Right lung (tissue), 5 donors: ENCODE results near the gene GDF7. TPM values are rescaled to one million over a fixed set of nuclear protein-coding genes. Genes with fewer than 3 reads are reported as not detected.

Experiments
- DNase-seq, 2 donors: peaks; one replicate each; pipeline ENCODE4 v3.0.0-alpha.2; 2013
- polyA plus RNA-seq, 5 donors: library from polyadenylated mRNA; unstranded; fragments of 120-200 nt; gene quantifications; one replicate each; pipeline versions ENCODE4 v1.2.1 to v1.2.3, GENCODE V29; 2013; ENCODE audit warnings: inconsistent platforms in 1 of 5, low replicate concordance in 1 of 5; ENCODE audit not compliant: insufficient read length in 5 of 5, insufficient read depth in 1 of 5

The GDF7 gene
- polyA plus RNA-seq, 5 donors, result 0.16 to 0.40 (median 0.36) TPM

DNA sequence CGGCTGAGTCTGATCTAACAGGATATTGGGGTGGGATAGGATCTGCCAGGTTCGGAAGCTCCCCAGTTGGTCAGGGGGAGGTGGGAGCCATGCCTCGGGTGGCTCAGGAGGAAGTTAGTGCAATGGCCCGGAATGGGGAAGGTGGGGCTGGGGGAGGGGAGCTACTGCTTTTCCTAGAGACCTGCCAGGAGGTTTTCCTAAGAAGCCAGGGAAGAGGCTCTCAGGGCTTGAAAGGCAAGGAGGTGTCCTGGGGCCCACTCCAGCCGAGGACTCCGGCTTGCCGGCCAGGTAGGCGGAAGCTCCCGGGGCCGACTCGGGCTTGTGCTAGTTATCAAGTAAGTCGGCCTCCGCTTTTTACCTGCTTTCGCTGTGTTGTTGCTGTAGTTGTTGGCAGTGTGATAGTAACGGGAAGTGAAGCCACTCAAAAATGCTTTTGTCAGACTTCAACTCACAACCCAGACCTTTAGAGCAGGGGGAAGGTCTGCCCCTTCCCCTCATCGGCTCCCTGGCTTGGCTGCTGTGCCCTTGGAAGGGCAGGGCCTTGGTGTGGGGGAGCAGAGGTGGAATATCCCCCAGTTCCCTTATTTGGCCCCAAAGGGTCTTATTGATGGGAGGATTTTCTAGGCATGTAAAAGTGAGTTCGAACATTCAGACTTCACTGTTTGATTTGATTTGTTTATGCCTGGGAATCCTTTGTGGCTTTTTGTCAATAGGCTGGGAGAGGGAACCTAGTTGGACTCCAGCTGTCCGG lies 5.4 kb downstream of the GDF7 start:
- DNase-seq, result no peak

DNA sequence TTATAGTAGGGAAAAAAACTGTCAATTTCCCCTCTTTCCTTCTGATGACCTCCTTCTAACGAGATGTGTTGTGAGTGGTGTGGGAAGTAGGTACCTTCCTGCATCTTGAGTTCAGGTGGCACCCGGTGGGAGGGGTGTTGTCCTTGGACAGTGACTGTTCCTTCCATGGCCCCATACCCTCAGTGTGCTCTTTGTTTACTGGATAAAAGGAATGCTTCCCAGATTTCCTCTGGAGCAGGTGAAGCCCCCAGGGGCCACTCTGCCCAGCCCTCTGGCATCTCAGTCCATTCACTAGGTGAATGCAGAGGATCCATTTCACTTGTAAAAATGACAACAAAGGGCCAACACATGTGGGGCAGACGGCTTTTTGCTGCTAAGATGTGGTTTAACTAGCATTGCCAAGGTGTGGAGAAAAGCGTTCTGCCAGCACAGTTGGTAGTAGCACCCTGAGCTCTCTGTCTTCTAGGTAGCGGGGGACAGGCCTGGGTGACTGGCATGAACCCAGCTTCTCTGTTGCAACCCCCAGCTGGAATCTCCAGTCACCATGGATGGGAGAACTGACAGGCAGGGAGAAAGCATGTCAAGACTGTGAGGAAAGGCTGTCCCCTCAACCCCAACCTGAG lies 6.9 kb downstream of the GDF7 start:
- no peak for DNase-seq

DNA sequence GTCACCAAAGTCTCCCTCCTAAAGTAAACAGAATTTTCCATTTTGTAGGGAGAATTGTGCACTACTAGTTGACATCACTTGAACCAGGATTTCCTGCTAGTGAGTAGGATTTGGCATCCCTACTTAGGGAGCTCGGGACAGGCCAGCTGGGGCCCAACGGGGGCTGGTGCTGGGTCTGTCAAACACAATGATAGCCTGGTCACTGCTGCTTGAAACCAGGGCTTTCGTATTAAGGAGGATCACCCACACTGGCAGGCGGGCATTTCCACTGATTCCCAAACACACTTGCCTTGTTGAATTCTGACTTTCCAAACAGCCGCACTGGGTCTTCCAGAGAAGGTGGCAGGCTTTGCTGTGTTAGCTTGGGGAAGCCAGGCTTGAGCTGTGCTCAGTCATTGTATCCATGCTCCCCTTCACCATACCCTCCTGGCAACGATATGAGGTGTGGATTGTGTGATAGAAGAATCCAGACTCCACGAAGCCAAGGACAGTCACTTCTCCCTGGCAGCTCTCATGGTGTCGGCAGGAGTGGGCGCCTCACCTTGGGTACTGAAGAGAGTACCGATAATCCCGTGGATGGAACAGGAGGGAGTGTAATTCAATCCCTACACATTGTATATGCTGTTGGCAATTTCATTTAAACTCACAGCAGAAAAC lies 7.5 kb downstream of the GDF7 start:
- DNase-seq, result no peak

DNA sequence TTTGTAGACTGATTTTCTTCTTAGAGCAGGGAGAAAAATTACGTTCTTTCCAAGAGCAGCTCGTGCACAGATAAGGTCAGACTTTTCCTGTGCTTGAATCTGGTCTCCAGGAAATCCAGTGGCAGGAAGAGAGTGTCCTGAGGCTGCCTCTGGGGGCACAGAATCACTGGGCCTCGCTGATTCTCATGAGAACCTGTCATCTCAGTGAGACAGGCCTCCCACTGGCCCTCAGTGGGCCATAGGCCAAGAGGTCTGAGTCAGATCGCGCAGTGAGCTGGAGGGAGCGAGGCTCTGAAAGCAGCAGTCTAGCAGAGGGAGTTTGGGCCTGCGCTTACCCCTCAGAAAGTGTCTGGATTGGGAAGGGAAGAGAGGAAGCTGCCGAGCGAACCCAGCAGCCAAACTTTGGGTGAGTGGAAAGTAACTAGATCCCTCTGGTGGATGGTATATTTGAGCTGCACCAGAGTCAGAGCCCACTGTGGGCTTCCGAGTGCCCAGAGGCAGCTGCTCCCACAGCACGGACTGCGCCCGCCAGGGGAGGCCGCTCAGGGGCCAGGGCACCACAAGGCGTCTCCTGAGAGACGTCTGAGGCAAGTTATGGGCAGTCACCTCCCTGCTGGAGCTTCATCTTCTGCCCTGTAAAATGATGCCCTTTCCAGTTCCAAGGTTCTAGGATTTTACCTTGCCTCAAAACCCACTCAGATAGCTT lies 8.2 kb downstream of the GDF7 start:
- DNase-seq, result no peak

DNA sequence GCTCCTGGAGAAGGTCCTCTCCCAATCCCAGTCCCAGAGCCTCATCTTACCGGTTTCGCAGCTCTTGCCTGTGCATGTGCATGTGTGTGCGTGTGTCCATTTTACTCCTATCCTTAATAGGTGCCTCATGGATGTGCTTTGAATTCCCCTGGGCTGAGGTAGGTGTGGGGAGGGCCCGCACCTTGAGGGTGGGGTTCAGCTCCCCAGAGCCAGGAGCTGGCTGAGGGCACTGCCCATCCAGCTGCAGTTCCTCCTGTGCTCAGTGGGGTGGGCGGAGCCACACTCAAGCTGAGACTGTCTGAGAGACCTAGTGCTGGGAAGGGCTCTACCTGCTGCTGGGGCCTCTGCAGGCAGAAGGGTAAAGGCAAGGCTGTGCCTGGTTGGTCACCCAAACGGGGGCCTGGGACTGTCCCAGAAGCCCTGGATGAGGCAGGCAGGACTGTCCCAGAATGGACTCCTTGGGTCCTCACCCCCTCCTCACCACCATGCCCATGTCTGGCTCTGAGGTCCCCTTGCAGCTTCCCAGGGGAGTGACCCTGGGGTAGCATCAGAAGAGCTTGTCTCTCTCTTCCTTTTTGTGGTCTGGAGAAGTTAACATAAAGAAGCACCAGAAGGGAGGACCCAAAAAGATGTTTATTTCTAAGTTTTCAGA lies 8.9 kb downstream of the GDF7 start:
- DNase-seq, result no peak

DNA sequence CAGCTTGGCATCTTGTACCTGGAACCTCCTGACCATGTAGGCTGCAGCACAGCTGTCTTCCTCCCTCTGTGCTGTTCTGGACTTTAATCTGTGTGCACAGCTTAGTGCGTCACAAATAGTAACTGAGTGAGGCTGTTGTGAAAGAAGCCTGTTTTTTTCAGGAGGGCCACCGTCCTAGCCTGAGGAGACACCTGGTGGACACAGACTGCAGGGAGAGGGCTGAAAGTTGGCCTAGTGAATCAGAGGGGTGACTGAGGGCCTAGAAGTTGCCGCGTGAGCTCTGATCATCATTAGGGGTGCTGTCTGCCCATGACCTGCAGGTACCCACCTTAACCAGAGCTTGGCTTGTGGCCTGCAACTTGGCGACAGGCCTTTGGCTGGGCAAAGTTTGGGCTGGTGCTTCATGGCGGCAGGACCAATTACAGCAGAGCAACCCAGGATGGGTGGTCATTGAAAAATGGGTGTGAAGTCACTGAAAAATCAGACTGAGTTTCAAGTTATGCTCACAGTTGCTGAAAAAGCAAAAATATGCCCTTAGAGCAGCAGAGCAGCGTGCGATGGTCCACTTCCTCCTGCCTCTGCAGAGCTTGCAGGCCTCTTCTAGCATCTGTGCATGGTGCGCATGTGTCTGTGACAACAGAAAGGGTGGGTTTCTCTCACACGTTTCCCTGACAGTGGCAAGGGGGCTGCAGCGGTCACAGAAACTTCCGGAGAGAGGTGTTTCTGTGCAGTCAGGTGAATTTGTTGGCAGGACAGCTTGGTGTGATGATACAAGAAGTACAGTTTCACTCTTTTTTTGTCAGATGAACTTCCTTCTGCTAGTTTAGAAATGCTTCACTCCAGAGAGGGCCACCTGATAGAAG lies 9.6 kb downstream of the GDF7 start:
- DNase-seq, result no peak

DNA sequence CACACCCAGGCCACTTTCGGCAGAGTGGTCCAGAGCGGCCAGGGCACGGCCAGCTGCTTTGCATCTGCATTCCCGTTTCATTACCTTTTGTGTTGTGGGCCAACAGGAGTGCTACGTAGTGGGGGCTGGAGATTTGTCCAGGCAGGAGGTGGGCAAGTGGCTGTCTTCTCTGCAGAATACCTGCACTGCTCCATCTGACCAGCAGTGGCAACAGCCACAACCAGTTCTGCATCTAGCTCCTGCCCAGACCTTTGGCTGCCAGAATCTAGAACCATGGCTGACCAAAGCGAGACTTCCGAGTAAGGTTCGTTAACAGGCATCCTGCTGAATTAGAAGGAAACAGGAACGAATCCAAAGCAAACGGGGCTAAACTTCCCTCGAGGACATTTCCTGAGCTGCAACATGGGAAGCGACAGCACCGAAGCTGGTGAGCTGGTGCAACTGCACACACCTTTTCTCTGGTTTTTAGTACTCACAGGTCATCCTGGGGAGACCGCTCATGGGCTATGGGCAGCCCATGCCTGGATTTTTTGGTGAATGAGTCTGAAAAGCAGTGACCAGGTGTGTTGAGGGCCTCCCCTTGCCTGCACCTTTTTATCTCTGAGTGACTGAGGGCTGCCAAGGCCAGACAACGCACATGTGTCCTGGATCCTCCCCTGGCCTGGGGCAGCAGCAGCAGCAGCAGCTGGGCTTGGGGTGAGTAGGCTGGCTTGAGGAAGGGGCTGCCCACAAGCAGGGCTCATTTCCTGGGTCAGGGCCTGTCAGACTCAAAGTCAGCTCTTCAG lies 10.5 kb downstream of the GDF7 start:
- no peak for DNase-seq

DNA sequence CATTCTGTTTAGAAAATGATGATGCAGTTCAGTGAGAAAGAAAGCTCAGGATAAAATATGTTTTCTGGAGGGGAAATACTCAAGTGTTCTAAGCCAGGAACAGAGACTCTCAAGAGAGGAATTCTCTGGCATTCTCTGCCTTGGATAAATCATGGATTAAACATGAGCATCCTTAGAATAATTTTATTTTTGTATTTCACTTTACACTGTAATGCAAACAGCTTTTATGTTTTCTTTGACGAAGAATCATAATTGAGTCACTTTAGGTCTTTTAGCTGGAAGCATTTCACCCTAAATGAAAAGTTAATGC lies 11.1 kb downstream of the GDF7 start:
- DNase-seq, result no peak

DNA sequence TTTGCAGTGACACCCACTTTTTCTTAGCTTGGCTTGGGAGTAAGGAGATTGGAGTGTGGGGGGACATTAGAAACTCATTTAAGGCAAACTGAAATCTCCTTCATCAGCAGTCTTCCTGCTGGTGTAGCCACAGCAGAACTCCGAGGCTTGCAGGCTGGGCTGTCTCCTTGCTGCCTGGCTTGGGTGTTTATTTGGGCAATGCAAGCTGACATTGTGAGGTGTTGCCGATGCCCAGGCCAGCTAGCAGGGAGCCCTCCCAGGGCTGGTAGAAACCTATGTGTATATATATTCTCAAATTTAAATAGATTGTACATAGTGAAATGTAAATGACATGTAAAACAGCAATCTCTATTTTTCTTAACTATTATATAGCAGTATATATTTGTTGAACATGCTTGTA lies 11.8 kb downstream of the GDF7 start:
- no peak for DNase-seq

DNA sequence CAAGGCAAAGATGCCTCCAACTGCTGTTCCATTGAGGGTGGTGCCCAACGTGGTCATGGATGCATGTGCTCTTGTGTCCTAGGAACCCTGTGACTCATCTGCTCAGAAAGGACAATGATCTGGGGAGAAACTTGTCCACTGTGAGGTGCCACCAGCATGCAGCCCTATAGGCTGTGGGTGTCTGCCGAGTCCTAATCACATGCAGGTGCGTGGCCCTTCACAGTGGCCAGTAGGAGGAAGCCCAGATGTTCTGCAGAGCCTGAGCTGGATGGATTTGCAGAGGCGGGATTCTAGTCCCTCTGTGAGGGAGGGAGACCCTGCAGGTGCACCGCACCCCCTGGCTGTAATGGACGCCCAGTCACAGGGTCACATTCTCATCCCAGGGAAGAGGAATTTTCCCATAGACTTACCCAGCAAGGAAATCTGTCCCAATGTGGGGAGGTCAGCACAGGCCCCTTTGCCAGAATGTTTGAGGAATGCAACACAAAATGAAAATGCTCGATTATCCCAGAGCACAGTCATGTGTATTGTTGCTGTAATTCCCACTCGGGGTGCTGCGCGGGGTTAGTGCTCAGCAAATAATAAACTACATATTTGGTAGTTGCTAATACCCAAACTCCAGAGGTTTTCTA lies 13.9 kb downstream of the GDF7 start:
- no peak for DNase-seq

DNA sequence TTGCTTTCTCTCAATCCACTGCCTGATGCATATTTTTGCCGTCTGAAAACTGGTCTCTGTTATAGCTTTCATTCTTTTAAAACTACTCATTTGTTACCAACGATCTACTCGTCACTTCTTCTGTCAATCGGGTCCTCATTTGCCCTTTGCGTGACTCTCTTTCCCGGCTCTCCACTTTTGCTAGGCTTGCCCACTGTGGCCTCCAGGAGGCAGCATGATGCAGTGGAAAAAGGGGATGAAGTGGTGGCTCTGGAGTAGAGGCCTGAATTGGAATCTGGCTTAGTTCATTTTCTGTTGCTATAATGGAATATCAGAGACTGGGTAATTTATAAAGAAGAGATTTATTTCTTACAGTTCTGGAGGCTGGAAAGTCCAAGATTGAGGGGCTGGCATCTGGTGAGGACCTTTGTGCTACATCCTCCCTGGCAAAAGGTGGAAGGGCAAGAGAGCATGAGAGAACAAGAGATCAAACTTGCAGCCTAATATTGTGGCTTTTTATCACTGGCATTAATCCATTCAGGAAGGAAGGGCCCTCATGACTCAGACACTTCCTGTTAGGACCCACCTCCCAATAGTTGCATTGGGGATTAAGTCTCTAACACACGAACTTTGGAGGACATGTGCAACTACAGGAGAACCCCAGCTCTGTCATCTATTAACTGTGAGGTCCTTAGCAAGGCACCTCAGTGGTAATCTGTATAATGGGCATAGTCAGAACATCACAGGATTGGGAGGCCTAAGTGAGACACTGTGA lies 15.4 kb downstream of the GDF7 start:
- DNase-seq, result no peak

DNA sequence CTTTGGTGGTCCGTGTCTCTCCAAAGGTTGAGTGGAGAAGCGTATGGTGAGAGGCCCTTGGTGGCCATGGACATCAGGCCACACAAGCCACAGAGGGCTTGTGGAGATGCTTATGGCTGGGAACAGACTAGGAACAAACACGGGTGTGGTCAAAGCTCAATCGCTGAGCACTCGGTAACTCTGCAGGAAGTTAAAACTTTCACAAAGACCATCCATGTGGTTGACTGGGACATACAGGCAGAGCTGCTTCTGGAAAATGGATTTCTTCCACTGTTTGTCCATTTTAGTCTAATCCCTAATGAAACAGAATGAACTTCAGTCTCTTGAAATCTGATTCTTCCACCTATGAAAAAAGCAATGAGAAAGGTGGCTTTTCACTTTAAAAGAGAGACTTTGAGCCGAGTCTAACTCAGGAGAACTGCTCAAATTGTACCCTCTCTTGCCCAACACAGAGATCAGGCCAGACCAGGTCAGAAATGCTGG lies 17.7 kb downstream of the GDF7 start:
- no peak for DNase-seq

DNA sequence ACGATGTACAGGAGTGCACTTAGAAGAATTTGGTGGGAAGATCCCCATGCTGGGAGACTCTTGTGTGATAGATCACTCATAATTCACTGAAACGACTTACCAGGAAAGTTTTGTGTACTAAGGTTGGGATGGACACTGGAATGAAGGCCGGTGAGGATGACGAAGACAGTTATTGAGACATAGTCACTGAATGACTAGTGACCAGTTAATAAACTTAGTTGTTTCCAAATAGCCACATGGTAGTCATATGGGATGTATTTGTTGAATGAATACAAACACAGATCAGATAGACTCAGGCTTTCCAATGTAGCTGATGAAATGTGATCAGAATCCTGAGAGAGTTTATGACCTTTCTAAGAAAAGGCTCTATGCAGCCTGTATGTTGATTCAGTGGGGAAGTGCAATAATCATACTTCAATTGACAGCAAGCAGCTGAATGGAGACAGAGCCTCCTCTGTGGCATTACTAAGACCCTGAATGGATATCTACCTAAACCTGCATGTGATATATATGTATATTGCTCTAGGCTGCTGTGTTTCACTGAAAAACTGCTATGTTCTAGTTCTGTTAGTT lies 20.4 kb downstream of the GDF7 start:
- no peak for DNase-seq

DNA sequence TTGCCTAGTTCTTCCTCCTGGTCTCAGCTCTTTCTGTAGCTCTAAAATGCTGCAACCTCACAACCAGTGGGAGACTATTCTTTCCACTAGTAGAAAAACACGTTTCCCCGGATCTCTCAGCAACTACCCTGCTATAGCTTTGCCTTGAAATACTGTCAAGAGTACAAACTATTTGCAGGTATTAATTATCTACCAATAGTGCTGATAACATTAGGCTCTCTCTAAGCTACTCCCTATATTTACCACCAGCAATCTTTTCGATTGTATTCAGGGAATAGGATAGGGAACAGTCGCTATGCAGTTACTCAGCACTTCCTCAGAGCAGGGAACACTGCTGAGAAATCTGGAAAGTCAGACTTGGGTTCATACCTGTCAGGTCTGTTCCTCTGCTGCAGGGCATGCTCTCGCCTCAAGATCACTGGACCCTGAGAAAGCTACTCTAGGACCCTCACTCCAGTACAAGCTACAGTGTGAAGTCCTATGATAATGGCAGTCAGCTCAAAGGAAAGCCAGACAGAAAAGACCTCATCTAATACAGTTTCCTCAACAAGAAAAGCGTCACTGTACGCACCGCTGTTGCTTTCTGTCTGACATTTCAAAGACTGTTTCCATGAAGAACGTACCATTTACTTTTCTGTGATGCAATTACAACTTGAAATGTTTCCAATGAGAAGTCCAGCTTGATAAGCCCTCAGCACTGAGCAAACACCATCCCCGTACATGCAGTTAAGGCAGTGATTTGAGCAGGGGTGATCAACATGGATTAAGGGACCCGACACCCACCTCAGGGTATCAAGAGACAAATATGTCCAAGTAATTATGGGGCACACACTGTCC lies 22.7 kb downstream of the GDF7 start:
- no peak for DNase-seq

DNA sequence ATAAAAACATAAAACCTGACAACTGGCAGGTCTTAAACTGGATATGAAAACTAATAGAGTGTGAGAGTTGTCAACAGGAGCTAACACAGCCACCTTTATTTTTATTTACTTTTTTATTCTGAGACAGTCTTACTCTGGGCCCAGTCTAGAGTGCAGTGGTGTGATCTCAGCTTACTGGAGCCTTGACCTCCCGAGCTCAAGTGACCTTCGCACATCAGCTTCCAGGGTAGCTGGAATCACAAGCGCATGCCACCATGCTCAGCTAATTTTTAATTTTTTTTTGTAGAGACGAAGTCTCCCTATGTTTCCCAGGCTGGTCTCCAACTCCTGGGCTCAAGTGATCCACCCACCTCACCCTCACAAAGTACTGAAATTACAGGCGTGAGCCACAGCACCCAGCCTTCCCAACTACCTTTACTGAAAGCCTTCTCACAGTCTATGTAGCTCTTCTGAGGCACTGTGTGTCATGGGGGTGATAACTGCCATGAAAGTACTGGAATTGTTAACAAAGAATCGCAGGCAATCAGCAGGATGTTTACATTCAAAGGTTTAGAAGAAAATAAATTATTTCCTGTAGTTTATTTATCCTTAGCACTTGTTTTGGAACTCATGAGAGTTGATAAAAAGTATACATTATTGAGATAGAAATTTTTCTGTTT lies 24.3 kb downstream of the GDF7 start:
- DNase-seq, result no peak

DNA sequence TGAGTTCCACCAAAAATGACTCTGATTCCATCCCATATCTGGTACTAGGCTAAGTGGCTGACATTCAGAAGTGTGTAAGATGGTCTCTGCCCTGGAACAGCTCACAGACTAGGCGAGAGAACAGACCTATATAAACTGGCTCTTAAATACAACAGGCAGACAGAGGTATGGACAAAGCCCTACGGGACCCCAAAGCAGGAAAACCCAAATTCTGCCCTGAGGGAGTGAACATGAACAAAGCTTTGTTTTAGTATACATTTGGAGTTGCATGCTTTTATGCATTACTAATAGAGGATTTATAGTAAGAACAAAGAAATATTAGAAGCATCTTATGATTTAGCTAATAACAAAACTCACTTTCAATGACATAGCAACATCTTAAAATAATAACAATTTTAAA lies 25.1 kb downstream of the GDF7 start:
- DNase-seq, result no peak

DNA sequence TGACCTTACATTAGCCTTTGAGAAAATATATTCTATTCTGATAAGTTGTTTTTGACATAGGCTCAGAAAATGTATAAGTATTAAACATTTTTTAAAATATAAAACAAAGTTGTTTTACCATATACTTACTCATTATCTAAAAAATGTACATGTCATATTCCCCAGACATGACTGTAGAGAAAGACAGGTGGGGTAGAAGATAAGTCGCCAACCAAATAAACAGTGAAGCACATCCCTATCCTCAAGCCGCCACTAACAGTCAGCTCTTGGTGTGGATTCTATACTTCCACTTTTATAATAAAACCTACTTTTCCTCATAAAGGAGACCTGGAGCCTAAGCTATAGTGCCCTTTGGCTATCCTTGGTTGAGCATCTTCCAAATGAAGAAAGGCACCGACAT lies 26.4 kb downstream of the GDF7 start:
- no peak for DNase-seq
